Stimulated activated CD8-positive, alpha-beta memory T cell treated with anti-CD3 and anti-CD28 coated beads, Interleukin-4, amount 100 ng/mL, for 24 hours (primary cell): ENCODE results near the gene DNPH1.
A peak's percentile ranks its signal among the peaks of the same experiment; 100 is the strongest.

Source experiments
- DNase-seq: peaks from one replicate; pipeline ENCODE4 v3.0.0-alpha.2; 2020; ENCODE audit warnings: low read depth

Gene DNPH1

GRCh38 chr6:43228951-43229802 lies at the start of gene DNPH1:
Gene DNPH1, minus strand, starts transcription at chr6:43229481. Its CDS starts 25 bp downstream, at chr6:43229456.
- DNase-seq = peak; percentile 69

- no peak for DNase-seq
Measured at GRCh38 chr6:43278524-43279078, 49.3 kb upstream of the DNPH1 start.

DNA sequence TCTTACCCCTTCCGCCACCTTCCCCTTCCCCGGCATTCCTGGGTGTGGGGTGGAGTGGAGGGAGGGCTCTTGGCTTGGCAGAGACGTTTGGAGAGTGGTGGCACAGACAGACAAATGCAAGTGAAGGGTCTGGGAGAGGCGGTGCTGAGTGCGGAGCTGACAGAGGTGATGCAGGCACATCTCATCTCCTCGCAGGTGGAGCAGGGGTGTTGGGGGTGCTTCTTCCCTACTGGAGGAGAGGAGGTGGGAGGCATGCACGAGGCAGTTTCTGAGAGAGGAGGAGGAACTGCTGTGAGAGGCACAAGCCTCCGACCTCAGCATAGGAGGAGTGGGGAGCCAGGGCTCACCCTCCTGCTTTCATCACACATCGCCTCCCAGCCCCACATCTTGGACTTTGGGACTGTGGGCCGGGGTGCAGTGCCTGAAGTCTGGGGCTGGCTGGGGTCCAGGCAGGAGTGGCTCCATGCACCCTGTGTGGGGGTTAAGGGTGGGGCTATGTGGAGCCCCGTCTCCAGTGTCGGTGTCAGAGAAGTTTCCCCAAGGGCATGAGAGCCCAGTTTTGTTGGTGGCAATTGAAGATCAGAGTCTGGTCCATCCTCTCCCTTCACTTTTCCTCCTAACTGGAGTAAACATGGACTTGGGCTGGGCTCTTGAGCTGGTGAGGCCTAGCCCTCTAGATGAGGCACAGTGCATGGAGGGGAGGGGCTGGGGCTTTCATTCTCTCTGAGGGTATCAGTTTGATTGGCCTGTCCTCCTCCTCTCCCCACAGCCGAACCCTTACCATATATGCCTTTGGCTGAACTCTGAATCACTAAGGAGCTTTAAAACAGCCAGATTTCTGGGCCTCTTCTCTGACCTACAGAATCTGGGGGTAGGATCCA lies 48.6 kb upstream of the DNPH1 start:
- DNase-seq = no peak

DNA sequence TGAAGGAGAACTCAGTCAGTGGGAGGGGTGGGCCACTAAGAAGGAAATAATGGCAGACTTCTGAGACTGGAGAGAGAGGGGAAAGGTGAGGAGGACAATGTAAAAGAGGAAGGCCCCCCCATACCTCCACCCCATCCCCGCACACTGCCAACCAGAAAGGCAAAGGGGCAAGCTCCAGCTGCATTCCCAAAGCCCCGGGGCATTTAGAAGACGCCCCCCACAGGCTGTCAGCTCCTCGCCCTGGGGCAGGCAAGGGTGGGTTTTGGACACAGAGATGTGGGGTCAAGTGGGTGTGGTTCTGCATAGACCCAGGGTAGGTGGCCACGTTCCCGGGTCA lies 48.0 kb upstream of the DNPH1 start:
- DNase-seq = no peak

- no peak for DNase-seq
Measured at GRCh38 chr6:43276577-43277305, 47.5 kb upstream of the DNPH1 start.

- no peak for DNase-seq
Measured at GRCh38 chr6:43275801-43276576, 46.7 kb upstream of the DNPH1 start.

DNA sequence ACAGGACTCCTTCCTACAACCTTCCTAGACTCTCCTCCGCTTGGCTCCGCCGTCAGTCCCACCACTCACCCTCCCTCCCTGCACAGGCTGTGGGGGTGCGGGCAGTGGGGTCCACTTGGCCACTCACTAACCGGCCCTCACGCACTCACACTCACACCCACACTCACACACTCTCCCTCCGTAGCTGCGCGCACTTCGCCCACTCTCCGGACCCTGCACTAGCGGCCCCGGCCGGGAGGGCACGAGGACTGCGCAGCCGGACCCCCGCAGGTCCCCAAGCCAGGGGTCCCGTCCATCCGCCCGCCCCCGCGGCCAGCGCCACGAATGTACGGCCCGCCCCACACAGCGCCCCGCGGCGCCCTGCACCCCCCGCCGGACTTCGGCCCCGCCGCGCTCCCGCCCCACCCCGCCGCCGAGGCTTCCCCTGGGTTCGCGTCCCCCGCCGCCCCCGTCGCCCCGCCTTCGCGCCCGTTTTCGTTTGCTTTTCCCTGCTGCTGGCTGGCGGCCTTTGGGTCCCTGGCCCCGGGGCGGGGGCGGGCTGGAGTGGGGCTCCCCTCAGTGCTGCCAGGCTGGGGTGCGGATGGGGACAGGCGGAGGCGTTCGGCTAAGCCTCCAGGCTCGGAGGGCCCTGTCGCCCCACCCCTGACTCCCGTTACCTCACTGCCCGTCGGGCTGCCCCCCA lies 45.8 kb upstream of the DNPH1 start:
- DNase-seq = peak; percentile 15

DNA sequence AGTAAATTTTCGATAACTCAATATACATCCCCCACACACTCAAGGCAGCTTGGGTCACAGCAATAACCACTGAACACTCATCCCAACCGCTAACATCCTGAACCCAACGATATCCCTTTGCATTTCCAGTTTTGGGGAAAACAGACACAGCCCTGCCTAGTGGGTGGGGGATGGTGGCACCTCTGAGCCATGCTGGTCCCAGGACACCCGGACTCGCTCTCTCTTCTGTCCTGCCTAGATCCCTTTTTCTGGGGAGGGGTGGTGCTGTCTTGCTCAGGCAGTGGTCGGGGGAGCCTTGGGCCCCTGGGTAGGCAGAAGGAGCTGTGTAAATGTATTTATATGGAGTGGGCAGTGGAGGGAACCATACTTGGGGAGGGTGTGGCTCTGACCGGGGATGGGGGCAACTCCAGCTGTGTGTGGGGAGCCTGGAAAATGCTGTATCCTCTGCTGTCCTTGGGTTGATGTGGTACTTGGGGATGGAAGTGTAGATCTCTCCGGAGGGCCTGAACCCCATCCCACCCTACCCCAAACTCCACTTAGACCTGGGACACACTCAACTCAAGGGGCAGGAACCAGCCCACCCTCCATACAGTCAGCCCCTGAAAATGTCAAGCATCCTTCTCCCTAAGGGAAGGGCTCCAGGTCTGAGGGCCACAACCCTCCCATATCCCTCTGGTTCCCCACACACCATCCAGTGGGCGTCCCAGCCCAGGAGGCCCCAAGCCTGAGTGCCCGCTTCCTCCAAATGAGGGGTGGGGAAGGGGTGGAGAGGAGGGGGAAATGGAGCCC lies 45.0 kb upstream of the DNPH1 start:
- no peak for DNase-seq

GRCh38 chr6:43273707-43274106 lies 44.4 kb upstream of the DNPH1 start:
- DNase-seq = no peak

- no peak for DNase-seq
Measured at GRCh38 chr6:43271944-43272343, 42.7 kb upstream of the DNPH1 start.

DNA sequence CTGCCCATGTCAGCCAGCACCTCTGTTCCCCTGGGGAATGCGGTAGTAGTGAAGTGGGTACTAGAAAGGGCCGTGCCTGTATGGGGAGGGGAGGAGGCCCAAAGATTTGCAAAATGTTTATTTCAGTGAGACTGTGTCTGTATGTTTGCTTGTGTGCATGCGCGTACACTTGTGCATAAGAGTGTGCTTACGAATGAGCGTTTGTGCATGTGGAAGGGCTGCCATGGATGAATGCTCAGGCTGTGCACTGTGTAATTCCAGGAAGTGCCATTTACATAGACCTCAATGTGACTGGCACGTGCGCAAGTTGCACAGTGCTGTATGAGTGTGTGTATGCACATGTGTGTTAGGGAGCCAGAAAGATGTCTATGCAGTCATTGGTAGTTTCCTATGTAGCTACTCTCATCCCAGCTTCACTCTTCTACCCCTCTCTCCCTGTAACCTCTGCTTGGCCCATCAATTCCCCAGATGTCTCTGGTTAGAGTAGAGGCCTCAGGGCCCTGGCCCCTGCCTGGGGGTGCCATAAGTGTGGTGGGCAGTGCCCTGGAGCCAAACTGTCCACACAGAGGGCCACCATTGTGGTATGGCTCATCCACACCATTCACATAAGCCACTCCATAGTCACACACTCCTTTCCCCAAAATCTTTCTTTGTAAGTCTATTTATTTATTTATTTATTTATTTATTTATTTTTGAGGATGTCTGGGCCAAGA lies 42.0 kb upstream of the DNPH1 start:
- no peak for DNase-seq

DNA sequence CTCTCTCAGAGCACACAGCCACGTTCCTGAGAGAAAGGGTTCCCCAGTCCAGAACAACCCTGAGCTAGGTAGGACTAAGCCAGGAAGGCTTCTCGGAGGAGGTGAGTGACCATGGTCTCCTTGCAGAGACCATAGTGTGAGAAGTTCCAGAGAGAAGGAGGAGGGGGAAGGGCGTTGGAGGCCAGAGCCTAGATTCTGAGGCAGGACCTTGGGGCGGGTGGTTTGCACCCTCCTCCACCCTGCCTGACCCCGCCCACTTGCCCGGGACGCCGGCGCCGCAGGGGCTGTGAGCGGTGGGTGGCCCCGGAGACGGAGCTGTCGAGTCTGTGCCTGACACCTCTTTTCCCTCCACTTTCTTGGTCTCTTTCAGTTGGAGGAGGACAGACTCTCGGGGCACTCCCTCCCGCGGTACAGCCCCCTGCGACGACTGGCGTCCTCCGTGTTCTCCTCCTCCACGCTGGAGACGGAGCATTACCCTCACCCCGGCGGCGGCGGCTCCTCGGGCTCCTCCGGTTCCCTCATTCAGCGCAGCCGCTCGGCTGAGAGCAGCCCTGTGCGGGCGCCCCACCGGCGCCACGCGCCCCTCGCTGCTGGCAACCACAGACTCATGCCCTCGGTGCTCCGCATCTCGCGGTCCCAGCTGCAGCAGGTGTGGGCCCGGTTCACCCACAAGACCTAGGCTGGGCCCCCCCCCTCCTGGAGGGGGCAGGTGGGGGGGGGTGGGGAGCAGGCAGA lies 40.2 kb upstream of the DNPH1 start:
- DNase-seq = peak; percentile 39

DNA sequence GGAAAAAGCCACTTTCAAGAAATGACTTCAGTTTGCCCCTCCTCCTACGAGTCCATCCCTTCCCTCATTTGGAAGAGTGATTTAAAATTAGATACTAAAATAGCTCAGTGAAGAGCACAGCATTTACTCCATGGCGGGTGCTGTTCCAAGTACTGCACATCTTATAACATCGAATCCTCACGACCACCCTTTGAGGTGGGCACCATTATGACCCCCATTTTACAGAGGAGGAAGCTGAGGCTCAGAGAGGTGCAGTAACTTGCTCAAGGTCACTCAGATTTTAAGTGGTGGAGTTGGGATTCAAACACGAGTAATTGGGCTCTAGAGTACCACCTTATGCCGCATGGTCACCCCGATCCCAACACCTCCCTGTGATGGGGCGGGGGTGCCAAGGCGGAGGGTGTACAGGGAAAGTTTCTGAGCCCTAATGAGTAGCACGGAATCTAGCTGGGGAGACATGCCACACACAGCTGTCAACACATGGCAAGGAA lies 39.5 kb upstream of the DNPH1 start:
- no peak for DNase-seq

- DNase-seq = no peak
Measured at GRCh38 chr6:43268355-43268700, 39.0 kb upstream of the DNPH1 start.

DNA sequence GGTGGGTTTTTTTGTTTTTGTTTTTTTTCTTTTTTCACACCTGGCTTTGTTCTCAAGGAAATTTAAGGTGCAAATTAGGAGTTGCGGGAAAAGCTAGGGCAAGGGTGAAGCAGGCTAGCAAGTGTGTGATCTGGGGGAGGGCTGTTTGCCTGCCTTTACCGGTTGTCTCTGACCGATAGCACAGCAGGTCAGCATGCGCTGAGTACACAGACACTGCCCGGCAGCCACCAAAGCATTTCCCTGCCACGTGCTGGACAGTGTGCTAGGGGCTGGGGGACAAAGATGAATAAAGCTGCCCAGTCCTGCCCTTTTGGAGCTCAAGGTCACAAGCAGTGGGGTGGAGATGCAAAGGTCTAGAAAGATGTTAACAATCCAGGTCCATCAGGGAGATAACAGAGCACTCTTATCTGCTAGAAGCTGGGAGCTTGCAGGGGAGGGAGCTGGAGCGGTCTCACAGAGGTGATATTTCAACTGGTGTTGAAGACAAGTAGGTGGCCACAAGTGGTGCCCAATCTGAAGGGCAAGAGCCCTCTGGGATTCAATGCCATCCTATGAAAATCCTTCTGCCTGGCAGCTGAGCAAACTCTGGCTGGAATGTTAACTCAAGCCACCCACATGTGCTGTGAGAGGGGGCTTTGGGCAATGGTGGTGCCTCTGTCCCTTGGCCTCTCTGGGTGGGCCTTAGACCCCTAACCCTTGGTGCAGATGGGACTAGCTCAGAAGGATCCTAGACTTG lies 38.5 kb upstream of the DNPH1 start:
- DNase-seq = no peak

- no peak for DNase-seq
Measured at GRCh38 chr6:43265564-43265963, 36.3 kb upstream of the DNPH1 start.

GRCh38 chr6:43264599-43265145 lies 35.4 kb upstream of the DNPH1 start:
- no peak for DNase-seq
